HG02588 (cell line): Measurements from ENCODE around the gene MOB1A.
A peak's percentile ranks its signal among the peaks of the same experiment; 100 is the strongest.
"Not testable (repeated sequence)": the region's sequence is repeated elsewhere in the genome, so short reads cannot be mapped to it uniquely, and the experiment has no call there.

Experiments used
- ATAC-seq: cut with Tn5 transposase; IDR thresholded peaks from one replicate; pipeline ENCODE4 v1.9.1; 2021; ENCODE audit warnings: mild to moderate bottlenecking, moderate library complexity; ENCODE audit not compliant: unreplicated experiment

Gene MOB1A

GRCh38 chr2:74178211-74179062 lies at the start of gene MOB1A:
MOB1A (minus strand) TSS chr2:74178879; CDS start chr2:74178674, 205 bp downstream.
- peak; percentile 75 for ATAC-seq

GRCh38 chr2:74227646-74228045 lies 49.0 kb upstream of the MOB1A start:
- ATAC-seq: no peak

GRCh38 chr2:74226648-74227213 lies 48.1 kb upstream of the MOB1A start:
- no peak for ATAC-seq

- no peak for ATAC-seq
Measured at GRCh38 chr2:74225698-74226459, 47.2 kb upstream of the MOB1A start.

- ATAC-seq: no peak
Measured at GRCh38 chr2:74223941-74224770, 45.5 kb upstream of the MOB1A start.

GRCh38 chr2:74222300-74222650 lies 43.6 kb upstream of the MOB1A start:
- no peak for ATAC-seq

- ATAC-seq: no peak
Measured at GRCh38 chr2:74221604-74222299, 43.1 kb upstream of the MOB1A start.

- no peak for ATAC-seq
Measured at GRCh38 chr2:74221091-74221490, 42.4 kb upstream of the MOB1A start.

GRCh38 chr2:74219846-74220486 lies 41.3 kb upstream of the MOB1A start:
- ATAC-seq: no peak

- ATAC-seq: no peak
Measured at GRCh38 chr2:74216642-74217041, 38.0 kb upstream of the MOB1A start.

GRCh38 chr2:74215771-74216170 lies 37.1 kb upstream of the MOB1A start:
- not testable (repeated sequence) for ATAC-seq

GRCh38 chr2:74212702-74213410 lies 34.2 kb upstream of the MOB1A start:
- ATAC-seq: no peak

- ATAC-seq: peak; percentile 65
Measured at GRCh38 chr2:74206180-74206688, 27.6 kb upstream of the MOB1A start.

- no peak for ATAC-seq
Measured at GRCh38 chr2:74205596-74205995, 26.9 kb upstream of the MOB1A start.

GRCh38 chr2:74205113-74205512 lies 26.4 kb upstream of the MOB1A start:
- ATAC-seq: no peak

GRCh38 chr2:74204436-74204835 lies 25.8 kb upstream of the MOB1A start:
- ATAC-seq: no peak

GRCh38 chr2:74201596-74201995 lies 22.9 kb upstream of the MOB1A start:
- ATAC-seq: no peak

GRCh38 chr2:74201196-74201595 lies 22.5 kb upstream of the MOB1A start:
- ATAC-seq: no peak

- no peak for ATAC-seq
Measured at GRCh38 chr2:74199871-74200305, 21.2 kb upstream of the MOB1A start.
